Measurements from ENCODE around the gene TRAPPC3. TPM values are rescaled to one million over a fixed set of nuclear protein-coding genes. Genes with fewer than 3 reads are reported as not detected.
A peak's percentile ranks its signal among the peaks of the same experiment; 100 is the strongest.

TRAPPC3 gene
- total RNA-seq, 1 donor from 2014 or later, result 63.1 TPM

DNA sequence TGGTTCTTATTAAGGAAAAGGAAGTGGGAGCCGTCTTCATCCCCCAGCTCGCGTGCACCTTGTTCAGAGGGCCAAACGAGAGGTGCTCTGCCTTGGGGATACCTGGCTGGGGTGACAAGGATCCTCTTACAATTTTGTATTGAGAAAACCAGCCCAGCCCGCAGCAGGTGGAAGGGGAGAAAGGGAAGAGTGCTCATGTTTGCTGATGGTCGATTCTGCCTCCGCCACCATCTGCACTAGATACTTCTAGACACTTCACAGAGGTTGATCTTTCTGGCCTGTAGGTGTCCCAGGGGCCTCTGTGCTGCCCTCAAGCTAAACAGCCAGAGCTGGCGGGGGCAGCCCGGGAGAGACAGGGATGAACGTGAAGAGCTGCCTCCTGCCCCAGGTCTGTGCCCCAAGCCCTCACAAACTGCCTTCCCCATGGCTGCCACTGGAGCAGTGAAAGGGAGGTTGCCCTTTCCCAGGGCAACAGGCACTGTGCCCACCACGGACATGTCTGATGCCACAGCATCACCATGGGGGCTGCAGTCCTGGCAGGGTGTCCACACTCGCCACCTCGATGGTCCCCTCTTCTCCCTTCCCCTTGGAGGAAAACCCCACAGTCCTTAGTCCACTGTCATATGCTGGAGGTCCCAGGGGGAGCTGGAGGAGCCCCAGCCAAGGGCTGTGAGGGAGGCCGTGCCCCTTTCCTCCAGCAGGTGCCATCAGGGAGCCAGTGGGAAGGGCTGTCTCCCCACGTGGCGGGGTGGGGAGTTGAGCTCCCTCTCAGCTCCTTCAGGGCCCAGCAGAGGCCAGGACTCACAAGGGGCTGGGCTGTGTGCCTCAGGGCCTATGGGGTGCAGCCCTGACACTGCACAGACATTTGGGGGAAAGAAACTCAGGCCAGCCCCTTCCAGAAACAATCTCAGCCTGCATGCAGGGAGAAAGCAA lies 52.5 kb downstream of the TRAPPC3 start:
- peak; percentile 2 for ATAC-seq
- Histone ChIP-seq H3K36me3 (peaks cover 41% of the 10 kb centered on the region), H3K27ac (peak overlapping the region; percentile 40), H3K4me1 (peaks cover 14% of the 10 kb centered on the region), H3K27me3 (no peaks in the 10 kb centered on the region), H3K9me3 (no peaks in the 10 kb centered on the region), H3K4me3 (no peak overlapping the region)
- intact Hi-C loops (cut with DNase I), result loop anchor here (5.0 kb wide), 1 partner anchor 91 kb away; no protein-coding TSS in a partner anchor
- TF ChIP-seq, protein P1, sequence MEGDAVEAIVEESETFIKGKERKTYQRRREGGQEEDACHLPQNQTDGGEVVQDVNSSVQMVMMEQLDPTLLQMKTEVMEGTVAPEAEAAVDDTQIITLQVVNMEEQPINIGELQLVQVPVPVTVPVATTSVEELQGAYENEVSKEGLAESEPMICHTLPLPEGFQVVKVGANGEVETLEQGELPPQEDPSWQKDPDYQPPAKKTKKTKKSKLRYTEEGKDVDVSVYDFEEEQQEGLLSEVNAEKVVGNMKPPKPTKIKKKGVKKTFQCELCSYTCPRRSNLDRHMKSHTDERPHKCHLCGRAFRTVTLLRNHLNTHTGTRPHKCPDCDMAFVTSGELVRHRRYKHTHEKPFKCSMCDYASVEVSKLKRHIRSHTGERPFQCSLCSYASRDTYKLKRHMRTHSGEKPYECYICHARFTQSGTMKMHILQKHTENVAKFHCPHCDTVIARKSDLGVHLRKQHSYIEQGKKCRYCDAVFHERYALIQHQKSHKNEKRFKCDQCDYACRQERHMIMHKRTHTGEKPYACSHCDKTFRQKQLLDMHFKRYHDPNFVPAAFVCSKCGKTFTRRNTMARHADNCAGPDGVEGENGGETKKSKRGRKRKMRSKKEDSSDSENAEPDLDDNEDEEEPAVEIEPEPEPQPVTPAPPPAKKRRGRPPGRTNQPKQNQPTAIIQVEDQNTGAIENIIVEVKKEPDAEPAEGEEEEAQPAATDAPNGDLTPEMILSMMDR (IDR thresholded peaks at IDR 0.05), result no peak
- DNase-seq, result no peak

DNA sequence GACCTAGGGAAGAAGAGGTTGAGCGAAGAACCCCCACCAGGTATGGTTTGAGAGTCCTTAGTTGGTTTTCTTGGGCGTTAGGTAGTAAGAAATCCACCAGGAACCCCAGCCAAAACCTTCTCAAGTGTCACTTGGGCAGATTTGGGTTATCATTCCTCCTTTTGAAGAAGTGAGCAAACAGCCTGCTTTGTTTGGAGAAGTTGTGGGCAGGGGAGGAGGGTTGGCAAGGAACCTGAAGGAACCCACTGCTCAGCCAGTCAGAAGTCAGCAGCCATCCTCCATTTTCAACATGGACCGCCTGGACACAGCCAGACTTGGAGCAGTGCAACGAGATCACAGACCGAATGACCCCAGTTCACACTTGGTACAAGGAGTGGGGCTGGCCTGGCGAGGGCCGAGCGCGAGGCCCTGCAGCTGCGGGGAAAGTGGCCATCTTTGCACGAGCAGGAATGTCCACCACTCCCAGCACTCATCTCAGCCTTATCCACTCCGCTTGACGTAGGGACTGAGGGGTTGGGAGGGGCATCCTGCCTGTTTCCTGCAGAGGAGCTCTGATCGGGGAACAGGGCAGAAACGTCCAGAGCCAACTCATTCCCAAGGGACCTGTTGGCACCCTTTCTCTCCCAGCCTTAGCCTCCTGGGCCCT lies 53.4 kb downstream of the TRAPPC3 start:
- H3K4me3 ChIP-seq, result no peak overlapping the region
- H3K36me3 ChIP-seq, result peaks cover 49% of the 10 kb centered on the region
- intact Hi-C loops (cut with DNase I), result loop anchor here (5.0 kb wide), 1 partner anchor 91 kb away; no protein-coding TSS in a partner anchor
- TF ChIP-seq, protein P1 (IDR thresholded peaks at IDR 0.05), result no peak
- DNase-seq (no peak), ATAC-seq (peak; percentile 66)
- H3K27ac ChIP-seq, result peak overlapping the region; percentile 40
- H3K27me3 ChIP-seq, result no peaks in the 10 kb centered on the region
- no peaks in the 10 kb centered on the region for H3K9me3 ChIP-seq
- H3K4me1 ChIP-seq, result peaks cover 16% of the 10 kb centered on the region

DNA sequence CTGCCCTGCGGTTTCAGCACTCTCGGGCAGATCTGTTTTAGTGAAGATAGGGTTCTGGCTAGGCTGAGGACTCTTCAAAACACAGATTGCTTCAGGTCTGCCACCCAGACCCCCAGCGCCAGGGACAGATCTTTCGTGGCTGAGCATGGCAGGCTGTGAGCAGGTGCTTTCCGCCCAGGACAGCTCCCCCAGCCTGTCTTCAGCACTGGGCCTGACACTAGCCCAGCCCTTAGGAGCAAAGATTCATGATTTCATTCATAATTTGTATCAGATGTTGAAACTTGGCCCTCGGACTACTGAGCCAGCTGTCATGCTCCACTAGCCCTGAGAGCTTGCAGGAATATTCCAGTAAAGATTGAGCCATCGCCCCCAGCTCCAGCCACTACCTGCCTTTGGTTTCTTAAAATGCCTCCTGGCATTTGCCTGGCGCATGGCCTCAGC lies 54.6 kb downstream of the TRAPPC3 start:
- Histone ChIP-seq H3K4me1 (peaks cover 26% of the 10 kb centered on the region), H3K4me3 (no peak overlapping the region), H3K9me3 (no peaks in the 10 kb centered on the region), H3K27ac (no peak overlapping the region), H3K36me3 (peaks cover 49% of the 10 kb centered on the region), H3K27me3 (no peaks in the 10 kb centered on the region)
- TF ChIP-seq, protein P1 (IDR thresholded peaks at IDR 0.05), result no peak
- intact Hi-C loops (cut with DNase I), result loop anchor here (5.0 kb wide), 1 partner anchor 93 kb away; no protein-coding TSS in a partner anchor
- peak; percentile 57 for DNase-seq
- no peak for ATAC-seq

DNA sequence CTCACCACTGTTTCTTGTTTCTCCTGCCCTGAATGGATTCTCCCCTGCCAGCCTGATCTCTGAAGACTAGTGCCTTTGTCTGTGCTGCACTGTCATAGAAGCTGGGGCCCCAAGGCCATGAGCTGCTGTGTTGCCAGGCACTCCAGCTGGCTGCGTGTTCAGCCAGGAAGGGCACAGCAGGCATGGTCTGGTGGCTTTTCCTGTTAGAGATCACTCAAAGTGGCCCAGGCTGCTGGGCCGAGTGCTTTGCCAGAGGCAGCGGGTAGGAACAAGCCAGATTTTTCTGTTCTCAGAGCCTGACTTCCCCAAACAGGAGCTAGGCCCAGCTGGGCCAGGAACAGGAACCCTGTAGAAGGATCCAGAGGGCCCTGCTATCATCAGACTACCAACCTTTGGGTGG lies 55.4 kb downstream of the TRAPPC3 start:
- H3K4me1 ChIP-seq, result peaks cover 28% of the 10 kb centered on the region
- peak overlapping the region; percentile 31 for H3K27ac ChIP-seq

DNA sequence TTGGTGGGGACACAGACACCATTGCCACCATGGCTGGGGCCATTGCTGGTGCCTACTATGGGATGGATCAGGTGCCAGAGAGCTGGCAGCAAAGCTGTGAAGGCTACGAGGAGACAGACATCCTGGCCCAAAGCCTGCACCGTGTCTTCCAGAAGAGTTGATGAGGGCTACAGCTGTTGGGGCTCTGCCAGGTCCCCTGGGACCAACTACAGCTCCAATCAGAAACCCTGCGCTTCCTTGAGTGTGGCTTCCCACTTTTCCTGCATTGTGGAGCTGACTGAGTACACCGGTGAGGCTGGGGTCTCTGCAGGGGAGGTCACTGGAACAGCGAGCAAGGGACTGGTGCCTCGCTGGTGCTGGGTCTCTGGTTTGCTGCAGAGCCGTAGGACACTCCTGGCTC lies 56.1 kb downstream of the TRAPPC3 start:
- H3K4me3 ChIP-seq, result no peak overlapping the region
- TF ChIP-seq, protein P1 (IDR thresholded peaks at IDR 0.05), result no peak
- ATAC-seq, result no peak
- no peaks in the 10 kb centered on the region for H3K9me3 ChIP-seq
- no peak for DNase-seq
- H3K4me1 ChIP-seq, result peaks cover 30% of the 10 kb centered on the region
- peaks cover 49% of the 10 kb centered on the region for H3K36me3 ChIP-seq
- H3K27me3 ChIP-seq, result no peaks in the 10 kb centered on the region
- no peak overlapping the region for H3K27ac ChIP-seq
- intact Hi-C loops (cut with DNase I), result no loop called here

More for the DNA sequence above, 55.4 kb downstream of the TRAPPC3 start:
- TF ChIP-seq, protein P1 (IDR thresholded peaks at IDR 0.05), result no peak
- ATAC-seq (no peak), DNase-seq (no peak)
- Histone ChIP-seq H3K36me3 (peaks cover 49% of the 10 kb centered on the region), H3K27me3 (no peaks in the 10 kb centered on the region), H3K4me3 (no peak overlapping the region), H3K9me3 (no peaks in the 10 kb centered on the region)
- intact Hi-C loops (cut with DNase I), result no loop called here

Measured in upper lobe of right lung (tissue), 1 donor.